Neural cell (in vitro differentiated cells): ENCODE results near the gene ARHGAP10. TPM values are rescaled to one million over a fixed set of nuclear protein-coding genes. Genes with fewer than 3 reads are reported as not detected.

ENCODE experiments used
- H2AFZ ChIP-seq: fragments of 200-600, 300-800 bp; sonication (generic), shearing (Covaris generic); 2 replicates; pipeline ENCODE4 v1.6.0; 2014; ENCODE audit warnings: low read depth, mild to moderate bottlenecking, antibody characterized with exemption, low read length, moderate library complexity
- H3F3A ChIP-seq: fragments of 200-600 bp; shearing (Covaris generic); 2 replicates; pipeline ENCODE4 v1.6.1; 2016; ENCODE audit warnings: mild to moderate bottlenecking, moderate library complexity, mixed read lengths, antibody characterized with exemption, low read length; ENCODE audit not compliant: insufficient read depth, poor library complexity, severe bottlenecking
- H3K27ac ChIP-seq: fragments of 200-600, 300-800 bp; sonication (generic), shearing (Covaris generic); 2 replicates; pipeline ENCODE4 v1.5.1; 2014; ENCODE audit warnings: mild to moderate bottlenecking, low read length, moderate library complexity
- H3K27me3 ChIP-seq: fragments of 300-800, 200-600 bp; sonication (generic), shearing (Covaris generic); 2 replicates; pipeline ENCODE4 v1.6.0; 2014; ENCODE audit warnings: mild to moderate bottlenecking, low read depth, low read length, moderate library complexity; ENCODE audit not compliant: insufficient read depth
- H3K36me3 ChIP-seq: fragments of 300-800, 200-600 bp; sonication (generic), shearing (Covaris generic); 2 replicates; pipeline ENCODE4 v1.5.1; 2014; ENCODE audit warnings: mild to moderate bottlenecking, antibody characterized with exemption, low read length, moderate library complexity; ENCODE audit not compliant: insufficient read depth
- H3K4me2 ChIP-seq: fragments of 300-800, 200-600 bp; sonication (generic), shearing (Covaris generic); 2 replicates; pipeline ENCODE4 v1.6.0; 2014; ENCODE audit warnings: mild to moderate bottlenecking, low read length
- H3K4me3 ChIP-seq: fragments of 300-800, 200-600 bp; sonication (generic), shearing (Covaris generic); 2 replicates; pipeline ENCODE4 v1.5.1; 2014; ENCODE audit warnings: mild to moderate bottlenecking, low read length, moderate library complexity
- H3K79me2 ChIP-seq: fragments of 200-600 bp; shearing (Covaris generic); replicated peaks from 2 replicates; pipeline ENCODE4 v1.6.0; 2014; ENCODE audit warnings: mild to moderate bottlenecking, low read length, moderate library complexity; ENCODE audit not compliant: insufficient read depth
- H3K9ac ChIP-seq: fragments of 300-800, 200-600 bp; sonication (generic), shearing (Covaris generic); 2 replicates; pipeline ENCODE4 v1.6.1; 2016; ENCODE audit warnings: mild to moderate bottlenecking, low read length, mixed read lengths
- H3K9me2 ChIP-seq: fragments of 200-600 bp; shearing (Covaris generic); 2 replicates; pipeline ENCODE4 v1.6.1; 2016; ENCODE audit warnings: mild to moderate bottlenecking, low read length, mixed read lengths; ENCODE audit not compliant: insufficient read depth
- H3K9me3 ChIP-seq: fragments of 200-600, 300-800 bp; sonication (generic), shearing (Covaris generic); 2 replicates; pipeline ENCODE4 v1.6.1; 2016; ENCODE audit warnings: mild to moderate bottlenecking, mixed run types, low read length, moderate library complexity, mixed read lengths
- H4K20me1 ChIP-seq: fragments of 200-600 bp; shearing (Covaris generic); 2 replicates; pipeline ENCODE4 v1.6.1; 2016; ENCODE audit warnings: mild to moderate bottlenecking, mixed run types; ENCODE audit not compliant: insufficient read depth
- CTCF ChIP-seq: fragments of 450-650 bp; IDR thresholded peaks from 2 replicates; pipeline ENCODE4 v1.5.1; 2014; ENCODE audit warnings: antibody characterized with exemption, mild to moderate bottlenecking, moderate library complexity; ENCODE audit not compliant: poor library complexity, severe bottlenecking
- EP300 ChIP-seq: fragments of 450-650 bp; conservative IDR thresholded peaks from 2 replicates; pipeline ENCODE4 v1.6.1; 2014; ENCODE audit warnings: antibody characterized with exemption, mild to moderate bottlenecking, moderate library complexity; ENCODE audit not compliant: poor library complexity, severe bottlenecking
- EZH2 ChIP-seq: fragments of 200-600, 300-800 bp; shearing (Covaris generic), sonication (generic); IDR thresholded peaks from 2 replicates; pipeline ENCODE4 v1.6.1; 2014; ENCODE audit warnings: antibody characterized with exemption, low read length, borderline replicate concordance, mild to moderate bottlenecking; ENCODE audit not compliant: insufficient read depth, poor library complexity, severe bottlenecking
- MXI1 ChIP-seq: fragments of 450-650 bp; conservative IDR thresholded peaks from 2 replicates; pipeline ENCODE4 v1.6.1; 2014; ENCODE audit warnings: antibody characterized with exemption, mild to moderate bottlenecking; ENCODE audit not compliant: poor library complexity, severe bottlenecking
- POLR2AphosphoS5 ChIP-seq: IDR thresholded peaks from 2 replicates; pipeline ENCODE4 v1.6.1; 2012
- RAD21 ChIP-seq: fragments of 450-650 bp; conservative IDR thresholded peaks from 2 replicates; pipeline ENCODE4 v1.6.1; 2014; ENCODE audit warnings: antibody characterized with exemption, mild to moderate bottlenecking, moderate library complexity
- REST ChIP-seq: IDR thresholded peaks from 2 replicates; pipeline ENCODE4 v1.6.1; 2012; ENCODE audit warnings: borderline replicate concordance
- SMC3 ChIP-seq: fragments of 450-650 bp; conservative IDR thresholded peaks from 2 replicates; pipeline ENCODE4 v1.6.1; 2014; ENCODE audit warnings: antibody characterized with exemption, mild to moderate bottlenecking, moderate library complexity; ENCODE audit not compliant: poor library complexity
- TAF1 ChIP-seq: IDR thresholded peaks from 2 replicates; pipeline ENCODE4 v1.6.1; 2012; ENCODE audit warnings: low read depth
- polyA plus RNA-seq: library from polyadenylated mRNA; depleted of rRNA; stranded (reverse); fragments of >200 nt; gene quantifications from 2 replicates; pipeline ENCODE4 v1.2.3, GENCODE V29; 2014

The ARHGAP10 gene
- polyA plus RNA-seq, 1 donor from 2014 or later, result 1.2 TPM

GRCh38 chr4:147808447-147808846, 76.6 kb downstream of the ARHGAP10 start:
- no peaks in the 10 kb centered on the region for H3K9me3 ChIP-seq
- no peak overlapping the region for H3K9ac ChIP-seq
- H3K4me2 ChIP-seq, result no peak overlapping the region
- no peaks in the 10 kb centered on the region for H3K27me3 ChIP-seq
- no peak overlapping the region for H3K27ac ChIP-seq
- TF ChIP-seq RAD21, result no peak
- TF ChIP-seq POLR2AphosphoS5, result no peak
- TF ChIP-seq REST, result no peak
- TF ChIP-seq MXI1, result no peak
- no peak for TF ChIP-seq SMC3
- TF ChIP-seq EZH2, result no peak
- TF ChIP-seq EP300, result no peak
- no peak for TF ChIP-seq CTCF
- no peaks in the 10 kb centered on the region for H4K20me1 ChIP-seq
- H3F3A ChIP-seq, result no peaks in the 10 kb centered on the region
- H3K9me2 ChIP-seq, result no peaks in the 10 kb centered on the region
- H3K36me3 ChIP-seq, result no peaks in the 10 kb centered on the region
- H3K4me3 ChIP-seq, result no peak overlapping the region
- H2AFZ ChIP-seq, result no peak overlapping the region
- H3K79me2 ChIP-seq, result no peaks in the 10 kb centered on the region

- Histone ChIP-seq H3F3A (no peaks in the 10 kb centered on the region), H3K4me3 (no peak overlapping the region), H3K4me2 (no peak overlapping the region), H3K9me2 (no peaks in the 10 kb centered on the region), H3K27ac (no peak overlapping the region), H3K79me2 (no peaks in the 10 kb centered on the region), H4K20me1 (no peaks in the 10 kb centered on the region), H3K9me3 (no peaks in the 10 kb centered on the region), H3K9ac (no peak overlapping the region), H3K36me3 (no peaks in the 10 kb centered on the region), H2AFZ (no peak overlapping the region), H3K27me3 (no peaks in the 10 kb centered on the region)
- TF ChIP-seq RAD21 (no peak), POLR2AphosphoS5 (no peak), MXI1 (no peak), TAF1 (no peak)
Observed at GRCh38 chr4:147809211-147809610, 77.3 kb downstream of the ARHGAP10 start.

- Histone ChIP-seq H3K9me3 (no peaks in the 10 kb centered on the region), H3F3A (no peaks in the 10 kb centered on the region), H3K27me3 (no peaks in the 10 kb centered on the region), H4K20me1 (no peaks in the 10 kb centered on the region), H3K4me2 (no peak overlapping the region), H3K9ac (no peak overlapping the region), H3K79me2 (no peaks in the 10 kb centered on the region), H2AFZ (no peak overlapping the region), H3K4me3 (no peak overlapping the region), H3K27ac (no peak overlapping the region), H3K36me3 (no peaks in the 10 kb centered on the region), H3K9me2 (no peaks in the 10 kb centered on the region)
- TF ChIP-seq EZH2 (no peak), EP300 (no peak), RAD21 (no peak), POLR2AphosphoS5 (no peak), REST (no peak), SMC3 (no peak)
Observed at GRCh38 chr4:147811878-147812277, 80.0 kb downstream of the ARHGAP10 start.
